GM20000 (cell line): Measurements from ENCODE around the gene UTY.

ENCODE experiments used
- DNase-seq: peaks from one replicate; pipeline ENCODE4 v3.0.0; 2012; ENCODE audit warnings: low spot score
- TF ChIP-seq, protein P1 (sequence below): IDR thresholded peaks from 2 replicates; pipeline ENCODE4 v1.5.1; 2012; ENCODE audit warnings: mild to moderate bottlenecking, control low read depth; ENCODE audit errors: extremely low read depth, missing control alignments

The UTY gene

DNA sequence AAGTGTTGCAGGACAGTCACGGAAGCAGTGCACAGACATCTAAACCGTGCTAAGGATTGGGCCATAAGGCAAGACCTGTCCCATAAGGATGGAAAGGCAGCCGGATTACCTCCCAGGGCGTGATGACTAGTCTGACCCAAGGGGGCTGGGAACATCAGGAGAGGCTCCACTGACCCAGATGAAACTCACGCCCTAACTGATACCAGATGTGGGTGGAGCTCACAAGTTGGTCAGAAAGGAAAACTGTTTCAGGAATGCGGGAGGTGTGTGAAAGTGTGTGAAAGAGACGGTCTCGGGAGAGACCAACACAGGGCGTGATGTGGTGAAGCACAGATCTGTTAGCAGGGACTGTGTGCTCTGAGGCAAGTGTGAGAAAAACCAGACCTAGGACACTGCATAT, 140.5 kb downstream of the UTY start:
- TF ChIP-seq, protein P1, sequence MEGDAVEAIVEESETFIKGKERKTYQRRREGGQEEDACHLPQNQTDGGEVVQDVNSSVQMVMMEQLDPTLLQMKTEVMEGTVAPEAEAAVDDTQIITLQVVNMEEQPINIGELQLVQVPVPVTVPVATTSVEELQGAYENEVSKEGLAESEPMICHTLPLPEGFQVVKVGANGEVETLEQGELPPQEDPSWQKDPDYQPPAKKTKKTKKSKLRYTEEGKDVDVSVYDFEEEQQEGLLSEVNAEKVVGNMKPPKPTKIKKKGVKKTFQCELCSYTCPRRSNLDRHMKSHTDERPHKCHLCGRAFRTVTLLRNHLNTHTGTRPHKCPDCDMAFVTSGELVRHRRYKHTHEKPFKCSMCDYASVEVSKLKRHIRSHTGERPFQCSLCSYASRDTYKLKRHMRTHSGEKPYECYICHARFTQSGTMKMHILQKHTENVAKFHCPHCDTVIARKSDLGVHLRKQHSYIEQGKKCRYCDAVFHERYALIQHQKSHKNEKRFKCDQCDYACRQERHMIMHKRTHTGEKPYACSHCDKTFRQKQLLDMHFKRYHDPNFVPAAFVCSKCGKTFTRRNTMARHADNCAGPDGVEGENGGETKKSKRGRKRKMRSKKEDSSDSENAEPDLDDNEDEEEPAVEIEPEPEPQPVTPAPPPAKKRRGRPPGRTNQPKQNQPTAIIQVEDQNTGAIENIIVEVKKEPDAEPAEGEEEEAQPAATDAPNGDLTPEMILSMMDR = no peak
- no peak for DNase-seq

GRCh38 chrY:13338711-13339110, 141.1 kb downstream of the UTY start:
- DNase-seq = no peak
- TF ChIP-seq, protein P1 = no peak

DNA sequence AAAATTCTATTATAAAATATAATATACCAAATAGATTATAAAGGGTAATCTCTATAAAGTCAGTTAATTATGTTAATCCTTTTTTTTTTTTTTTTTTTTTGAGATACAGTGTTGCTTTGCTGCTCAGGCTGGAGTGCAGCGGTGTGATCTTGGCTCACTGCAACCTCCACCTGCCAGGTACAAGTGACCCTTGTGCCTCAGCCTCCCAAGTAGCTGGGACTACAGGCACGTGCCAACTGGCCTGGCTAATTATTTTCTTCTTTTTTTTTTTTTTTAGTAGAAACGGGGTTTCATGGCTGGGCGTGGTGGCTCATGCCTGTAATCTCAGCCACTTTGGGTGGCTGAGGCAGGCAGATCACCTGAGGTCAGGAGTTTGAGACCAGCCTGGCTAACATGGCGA, 141.9 kb downstream of the UTY start:
- DNase-seq = no peak
- TF ChIP-seq, protein P1 = no peak

- no peak for DNase-seq
- TF ChIP-seq, protein P1 = no peak
These were observed 146.0 kb downstream of the UTY start for GRCh38 chrY:13333791-13334190.

DNA sequence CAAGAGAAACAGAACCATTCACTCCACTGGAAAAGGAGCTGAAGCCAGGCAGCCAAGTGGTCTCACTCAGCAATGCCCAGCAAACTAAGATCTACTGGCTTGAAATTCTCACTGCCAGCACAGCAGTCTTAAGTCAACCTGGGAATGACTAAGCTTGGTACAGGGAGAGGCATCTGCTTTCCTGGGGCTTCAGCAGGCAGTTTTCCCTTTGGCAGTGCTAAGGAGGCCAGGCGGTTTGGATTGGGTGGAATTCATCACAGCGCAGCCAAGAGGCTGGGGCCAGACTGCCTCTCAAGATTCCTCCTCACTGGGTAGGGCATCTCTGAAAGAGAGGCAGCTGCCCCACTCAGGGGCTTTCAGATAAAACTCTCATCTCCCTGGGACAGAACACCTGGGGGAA, 149.2 kb downstream of the UTY start:
- TF ChIP-seq, protein P1 = no peak
- no peak for DNase-seq

DNA sequence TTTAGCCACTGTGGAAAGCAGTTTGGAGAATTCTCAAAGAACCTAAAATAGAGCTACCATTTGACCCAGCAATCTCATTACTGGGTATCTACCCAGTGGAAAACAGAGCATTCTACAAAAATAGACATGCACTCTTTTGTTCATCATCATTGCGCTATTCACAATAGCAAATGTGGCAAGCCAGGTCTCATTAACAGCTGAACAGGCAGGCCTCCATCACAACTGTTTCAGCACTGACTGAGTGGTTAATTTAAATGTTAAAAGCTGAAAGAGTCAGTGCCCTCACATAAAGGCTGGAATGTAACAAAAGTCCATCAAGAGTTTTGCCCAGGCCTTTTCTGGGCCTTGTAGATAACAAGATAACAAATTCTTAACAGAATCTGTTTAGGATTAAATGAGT, 166.9 kb downstream of the UTY start:
- TF ChIP-seq, protein P1 = no peak
- no peak for DNase-seq

- DNase-seq = no peak
- TF ChIP-seq, protein P1 = no peak
These were observed 171.9 kb downstream of the UTY start for GRCh38 chrY:13307959-13308358.

GRCh38 chrY:13300795-13301194, 179.0 kb downstream of the UTY start:
- TF ChIP-seq, protein P1 = no peak
- no peak for DNase-seq
